Measurements from ENCODE around the gene STN1. TPM values are rescaled to one million over a fixed set of nuclear protein-coding genes. Genes with fewer than 3 reads are reported as not detected.

STN1 gene
- total and polyA plus RNA-seq, 2 experiments from 2014 or later = 20.5 to 20.8 TPM

DNA sequence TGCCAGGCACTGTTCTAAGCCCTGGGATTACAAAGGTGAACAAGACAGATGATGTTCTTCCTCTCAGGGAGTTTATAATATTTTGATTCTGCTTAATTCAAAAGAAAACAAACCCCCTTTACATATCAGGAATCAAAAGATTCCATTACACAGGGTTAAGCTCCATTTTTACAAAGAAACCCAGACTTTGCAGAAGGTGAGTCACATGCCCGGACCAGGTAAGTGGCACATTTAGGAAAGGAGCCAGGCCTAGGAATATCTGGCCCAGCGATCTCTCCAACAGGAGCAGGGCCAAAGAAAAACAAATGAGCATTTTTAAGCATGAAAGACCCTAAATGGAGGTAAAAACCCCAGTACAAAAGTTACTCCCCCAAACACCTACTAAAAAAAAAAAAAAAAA is 1.1 kb downstream of the STN1 start:
- Histone ChIP-seq H3K27me3 (replicated peaks; ENCODE audit: insufficient read depth) (no peaks in the 10 kb centered on the region), H3K9ac (peak overlapping the region; percentile 81), H3F3A (ENCODE audit: insufficient read depth) (peaks cover 9% of the 10 kb centered on the region; the same call in 1 of the 2 replicates), H3K36me3 (ENCODE audit: low read depth) (no peaks in the 10 kb centered on the region), H3K79me2 (ENCODE audit: insufficient read depth) (peaks cover 36% of the 10 kb centered on the region), H3K4me2 (ENCODE audit: unreplicated experiment) (peak overlapping the region; percentile 71), H3K4me1 (ENCODE audit: insufficient read depth) (peaks cover 22% of the 10 kb centered on the region), H3K27ac (no peak overlapping the region), H3K4me3 (peak overlapping the region; percentile 75), H3K9me2 (ENCODE audit: insufficient read depth) (no peaks in the 10 kb centered on the region), H2AFZ (no peak overlapping the region), H4K20me1 (ENCODE audit: insufficient read depth) (no peaks in the 10 kb centered on the region), H3K9me3 (ENCODE audit: low read depth) (no peaks in the 10 kb centered on the region)
- DNase-seq = no peak
- WGBS, 2 experiments (ENCODE audit: low coverage in 1 of 2, low lambda C conversion rate in 2 of 2, missing lambda C conversion rate in 2 of 2) = 85 to 87% methylated on average over 2 of the region's 2 CpGs
- TF ChIP-seq EZH2 (IDR thresholded peaks at IDR 0.05; ENCODE audit: insufficient read depth, poor library complexity, severe bottlenecking) = no peak
- no peak for TF ChIP-seq EZH2phosphoT487 (IDR thresholded peaks at IDR 0.05; ENCODE audit: insufficient read depth, low read depth)
- in situ Hi-C loops (cut with MboI) = no loop called here

DNA sequence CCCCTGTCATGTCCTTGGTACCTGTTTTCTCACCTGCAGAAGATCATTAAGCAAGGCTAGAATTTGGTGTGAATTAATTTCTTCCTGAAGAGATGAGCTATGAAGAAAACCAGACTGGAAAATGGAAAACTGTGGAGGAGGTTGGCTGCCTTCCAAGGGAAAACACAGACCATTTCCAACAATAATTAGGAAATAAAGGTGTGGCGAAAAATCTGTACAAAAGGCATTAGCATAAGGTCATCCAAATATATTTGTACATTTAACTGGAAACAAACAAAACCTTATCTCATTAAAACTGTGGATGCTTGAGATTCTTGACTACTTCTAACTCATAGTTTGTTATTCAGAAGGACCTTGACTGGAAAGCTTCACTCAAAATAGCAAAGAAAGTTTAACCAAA is 1.7 kb downstream of the STN1 start:
- Histone ChIP-seq H3K9me3 (ENCODE audit: low read depth) (no peaks in the 10 kb centered on the region), H3K4me1 (ENCODE audit: insufficient read depth) (peaks cover 22% of the 10 kb centered on the region), H3K27ac (no peak overlapping the region), H4K20me1 (ENCODE audit: insufficient read depth) (no peaks in the 10 kb centered on the region), H3K27me3 (replicated peaks; ENCODE audit: insufficient read depth) (no peaks in the 10 kb centered on the region), H2AFZ (no peak overlapping the region; the same call in 1 of the 2 replicates), H3K4me2 (ENCODE audit: unreplicated experiment) (peak overlapping the region; percentile 71), H3K9me2 (ENCODE audit: insufficient read depth) (no peaks in the 10 kb centered on the region), H3K4me3 (peak overlapping the region; percentile 75), H3K9ac (peak overlapping the region; percentile 81), H3K36me3 (ENCODE audit: low read depth) (no peaks in the 10 kb centered on the region), H3K79me2 (ENCODE audit: insufficient read depth) (peaks cover 38% of the 10 kb centered on the region), H3F3A (ENCODE audit: insufficient read depth) (peaks cover 9% of the 10 kb centered on the region; the same call in 1 of the 2 replicates)
- in situ Hi-C loops (cut with MboI) = no loop called here
- WGBS, 2 experiments (ENCODE audit: low coverage in 1 of 2, low lambda C conversion rate in 2 of 2, missing lambda C conversion rate in 2 of 2) = 9 to 39% methylated on average over 1 of the region's 1 CpG
- TF ChIP-seq EZH2phosphoT487 (IDR thresholded peaks at IDR 0.05; ENCODE audit: insufficient read depth, low read depth) (no peak), EZH2 (IDR thresholded peaks at IDR 0.05; ENCODE audit: insufficient read depth, poor library complexity, severe bottlenecking) (no peak)
- peak; percentile 31 for DNase-seq

DNA sequence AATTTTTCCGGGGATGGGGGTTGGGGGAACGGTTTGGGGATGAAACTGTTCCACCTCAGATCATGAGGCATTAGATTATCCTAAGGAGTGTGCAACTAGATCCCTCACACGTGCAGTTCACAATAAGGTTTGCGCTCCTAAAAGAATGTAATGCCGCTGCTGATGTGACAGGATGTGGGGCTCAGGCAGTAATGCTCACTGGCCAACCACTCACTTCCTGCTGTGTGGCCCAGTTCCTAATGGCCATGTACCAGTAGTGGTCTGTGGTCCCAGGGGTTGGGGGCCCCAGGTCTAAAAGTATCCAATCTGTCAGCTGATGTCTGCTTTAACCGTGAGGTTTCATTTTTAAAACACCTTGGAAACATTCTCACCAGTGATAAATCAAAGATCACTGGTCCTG is 2.2 kb downstream of the STN1 start:
- TF ChIP-seq EZH2phosphoT487 (IDR thresholded peaks at IDR 0.05; ENCODE audit: insufficient read depth, low read depth) (no peak), EZH2 (IDR thresholded peaks at IDR 0.05; ENCODE audit: insufficient read depth, poor library complexity, severe bottlenecking) (no peak)
- H3K9me2 ChIP-seq (ENCODE audit: insufficient read depth) = no peaks in the 10 kb centered on the region
- no peak overlapping the region for H3K27ac ChIP-seq
- peaks cover 12% of the 10 kb centered on the region; the same call in 1 of the 2 replicates for H3F3A ChIP-seq (ENCODE audit: insufficient read depth)
- in situ Hi-C loops (cut with MboI) = no loop called here
- H3K27me3 ChIP-seq (replicated peaks; ENCODE audit: insufficient read depth) = no peaks in the 10 kb centered on the region
- H2AFZ ChIP-seq = no peak overlapping the region; the same call in 1 of the 2 replicates
- H3K36me3 ChIP-seq (ENCODE audit: low read depth) = no peaks in the 10 kb centered on the region
- peaks cover 38% of the 10 kb centered on the region for H3K79me2 ChIP-seq (ENCODE audit: insufficient read depth)
- 87 to 88% methylated on average over 6 of the region's 6 CpGs for WGBS, 2 experiments (ENCODE audit: low coverage in 1 of 2, low lambda C conversion rate in 2 of 2, missing lambda C conversion rate in 2 of 2)
- peaks cover 24% of the 10 kb centered on the region for H3K4me1 ChIP-seq (ENCODE audit: insufficient read depth)
- DNase-seq = no peak
- H3K9ac ChIP-seq = 0 out of 2 replicates have a peak overlapping the region, but pooled peaks have one; percentile 81
- no peaks in the 10 kb centered on the region for H4K20me1 ChIP-seq (ENCODE audit: insufficient read depth)
- no peaks in the 10 kb centered on the region for H3K9me3 ChIP-seq (ENCODE audit: low read depth)
- H3K4me3 ChIP-seq = peak overlapping the region; percentile 75
- H3K4me2 ChIP-seq (ENCODE audit: unreplicated experiment) = peak overlapping the region; percentile 71

DNA sequence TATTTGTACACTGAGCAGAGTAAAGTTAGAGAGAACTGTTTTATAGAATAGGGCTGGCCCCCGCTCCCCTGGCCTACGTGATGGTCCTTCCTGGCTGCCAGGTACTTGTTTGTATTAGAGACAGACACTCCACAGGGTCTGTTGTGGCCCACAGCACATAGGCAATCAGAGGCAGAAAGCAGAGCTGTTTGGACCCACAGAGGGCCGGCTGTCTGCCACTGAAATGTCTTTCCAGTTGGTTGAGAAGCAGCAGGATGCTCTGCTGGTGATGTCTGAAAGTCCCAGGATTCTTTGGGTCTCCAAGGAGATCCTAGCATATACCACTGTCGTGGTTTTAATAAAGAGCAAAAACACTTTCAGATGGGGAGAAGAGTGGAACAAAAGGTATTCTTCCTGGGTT is 5.2 kb downstream of the STN1 start:
- Histone ChIP-seq H3K4me1 (ENCODE audit: insufficient read depth) (peaks cover 44% of the 10 kb centered on the region), H3F3A (ENCODE audit: insufficient read depth) (peaks cover 27% of the 10 kb centered on the region), H3K27ac (no peak overlapping the region), H2AFZ (no peak overlapping the region), H3K4me3 (no peak overlapping the region), H3K4me2 (ENCODE audit: unreplicated experiment) (no peak overlapping the region), H3K27me3 (replicated peaks; ENCODE audit: insufficient read depth) (no peaks in the 10 kb centered on the region), H3K9me3 (ENCODE audit: low read depth) (no peaks in the 10 kb centered on the region), H3K36me3 (ENCODE audit: low read depth) (no peaks in the 10 kb centered on the region), H3K9ac (no peak overlapping the region), H3K9me2 (ENCODE audit: insufficient read depth) (no peaks in the 10 kb centered on the region), H3K79me2 (ENCODE audit: insufficient read depth) (peaks cover 38% of the 10 kb centered on the region), H4K20me1 (ENCODE audit: insufficient read depth) (no peaks in the 10 kb centered on the region)
- in situ Hi-C loops (cut with MboI) = no loop called here
- no peak for TF ChIP-seq EZH2 (IDR thresholded peaks at IDR 0.05; ENCODE audit: insufficient read depth, poor library complexity, severe bottlenecking)
- TF ChIP-seq EZH2phosphoT487 (IDR thresholded peaks at IDR 0.05; ENCODE audit: insufficient read depth, low read depth) = no peak
- no peak for DNase-seq
- 78 to 83% methylated on average over 4 of the region's 4 CpGs for WGBS, 2 experiments (ENCODE audit: low coverage in 1 of 2, low lambda C conversion rate in 2 of 2, missing lambda C conversion rate in 2 of 2)

All from GM23248 (cell line).